Right lobe of liver (tissue), 4 donors: ENCODE measurements around the gene POC5.

Experiments used
- POLR2A ChIP-seq: fragments of 450-650 bp; IDR thresholded peaks from one replicate; pipeline ENCODE4 v1.6.1; 2017; ENCODE audit warnings: antibody characterized with exemption, mild to moderate bottlenecking
- TF ChIP-seq, protein P1 (sequence below), 4 donors: fragments of 200-600 bp in 3 of 4; fragments of 450-650 bp in 1 of 4; IDR thresholded peaks; one replicate each; pipeline versions ENCODE4 v1.5.1 to v1.8.0; 2016 to 2022; ENCODE audit warnings: antibody characterized with exemption in 4 of 4, mild to moderate bottlenecking in 2 of 4
- donor health status: DM: no; HTN: no; CAD: no.
- donor health status: DM: no; HTN: no; CAD: no.
- donor health status: DM: no; HTN: yes; CAD: no.

DNA sequence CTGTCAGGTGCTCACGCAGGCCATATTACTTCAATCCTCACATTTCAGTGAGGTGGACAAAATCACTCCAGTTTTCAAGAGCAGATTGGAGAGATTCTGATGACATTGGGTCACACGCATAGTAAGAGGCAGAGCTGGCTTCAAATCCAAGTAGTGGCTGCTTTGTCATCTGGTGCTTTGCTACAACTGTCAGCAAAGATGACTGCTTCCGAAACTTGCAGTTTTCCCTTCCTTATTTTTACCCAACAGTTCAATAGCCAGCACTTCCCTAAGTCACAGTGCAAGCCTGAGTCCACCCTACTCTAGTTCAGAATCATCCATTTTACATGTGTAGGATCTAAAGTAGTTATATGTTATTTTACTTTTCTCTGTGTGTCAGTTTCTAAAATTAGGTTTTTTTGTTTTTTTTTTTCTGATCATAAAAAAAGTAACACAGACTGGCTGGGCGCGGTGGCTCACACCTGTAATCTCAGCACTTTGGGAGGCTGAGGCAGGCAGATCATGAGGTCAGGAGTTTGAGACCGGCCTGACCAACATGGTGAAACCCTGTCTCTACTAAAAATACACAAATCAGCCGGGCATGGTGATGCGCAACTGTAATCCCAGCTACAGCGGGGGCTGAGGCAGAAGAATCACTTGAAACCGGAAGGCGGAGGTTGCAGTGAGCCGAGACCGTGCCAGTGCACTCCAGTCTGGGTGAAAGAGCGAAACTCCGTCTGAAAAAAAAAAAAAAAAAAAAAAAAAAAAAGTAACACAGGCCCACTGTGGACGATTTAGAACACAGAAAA is 56.4 kb downstream of the POC5 start:
- TF ChIP-seq, protein P1, sequence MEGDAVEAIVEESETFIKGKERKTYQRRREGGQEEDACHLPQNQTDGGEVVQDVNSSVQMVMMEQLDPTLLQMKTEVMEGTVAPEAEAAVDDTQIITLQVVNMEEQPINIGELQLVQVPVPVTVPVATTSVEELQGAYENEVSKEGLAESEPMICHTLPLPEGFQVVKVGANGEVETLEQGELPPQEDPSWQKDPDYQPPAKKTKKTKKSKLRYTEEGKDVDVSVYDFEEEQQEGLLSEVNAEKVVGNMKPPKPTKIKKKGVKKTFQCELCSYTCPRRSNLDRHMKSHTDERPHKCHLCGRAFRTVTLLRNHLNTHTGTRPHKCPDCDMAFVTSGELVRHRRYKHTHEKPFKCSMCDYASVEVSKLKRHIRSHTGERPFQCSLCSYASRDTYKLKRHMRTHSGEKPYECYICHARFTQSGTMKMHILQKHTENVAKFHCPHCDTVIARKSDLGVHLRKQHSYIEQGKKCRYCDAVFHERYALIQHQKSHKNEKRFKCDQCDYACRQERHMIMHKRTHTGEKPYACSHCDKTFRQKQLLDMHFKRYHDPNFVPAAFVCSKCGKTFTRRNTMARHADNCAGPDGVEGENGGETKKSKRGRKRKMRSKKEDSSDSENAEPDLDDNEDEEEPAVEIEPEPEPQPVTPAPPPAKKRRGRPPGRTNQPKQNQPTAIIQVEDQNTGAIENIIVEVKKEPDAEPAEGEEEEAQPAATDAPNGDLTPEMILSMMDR (IDR thresholded peaks at IDR 0.05), result no peak
- TF ChIP-seq POLR2A, result no peak
